ENCODE measurements around the gene FIGNL2. TPM values are rescaled to one million over a fixed set of nuclear protein-coding genes. Genes with fewer than 3 reads are reported as not detected.

The FIGNL2 gene
- total RNA-seq, 1 experiment from 2014 or later, result not detected

DNA sequence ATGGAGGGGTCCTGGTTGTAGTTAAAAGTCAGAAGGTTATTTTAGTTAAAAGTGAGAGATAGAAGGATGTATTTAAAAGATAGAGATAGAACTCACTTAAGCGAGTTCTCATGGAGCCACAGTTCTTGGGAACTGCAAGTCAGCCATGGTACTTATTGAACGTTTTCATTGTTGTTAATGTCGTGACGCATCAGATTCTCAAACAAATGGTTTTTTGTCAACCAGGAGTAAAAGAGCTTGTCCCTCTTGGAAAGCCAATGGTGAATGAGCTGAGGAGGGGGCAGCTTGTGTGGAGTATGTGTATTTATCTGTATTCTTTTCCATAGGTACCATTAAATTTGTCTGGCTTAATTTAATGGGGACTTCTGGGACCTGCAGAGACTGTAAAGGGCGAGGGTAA is 68.6 kb downstream of the FIGNL2 start:
- no peak overlapping the region for H3K4me2 ChIP-seq (ENCODE audit: low read length)
- no peak overlapping the region for H3K27ac ChIP-seq (ENCODE audit: low read length)
- no peaks in the 10 kb centered on the region for H3K9me2 ChIP-seq (replicated peaks; ENCODE audit: low read length)
- intact Hi-C loops (cut with micrococcal nuclease), result no loop called here
- BruUV-seq (replicated peaks), result no TSS peak
- CTCF ChIA-PET, result no interaction called here
- no peaks in the 10 kb centered on the region for H4K20me1 ChIP-seq (ENCODE audit: low read length)
- no peak overlapping the region for H3K9ac ChIP-seq (ENCODE audit: low read length)
- H3K27me3 ChIP-seq (ENCODE audit: low read length), result no peaks in the 10 kb centered on the region
- no peaks in the 10 kb centered on the region for H3K79me2 ChIP-seq (ENCODE audit: low read length)
- H3K9me3 ChIP-seq (ENCODE audit: low read length), result no peaks in the 10 kb centered on the region
- no peak overlapping the region for H3K4me3 ChIP-seq (ENCODE audit: low read length)
- H3K36me3 ChIP-seq (ENCODE audit: low read depth, low read length), result 0 out of 2 replicates have a peak, but pooled peaks cover 2% of the 10 kb centered on the region
- DNase-seq (no peak), ATAC-seq (no peak)
- H3K4me1 ChIP-seq (ENCODE audit: insufficient read depth, low read length), result no peaks in the 10 kb centered on the region
- POLR2A ChIA-PET (ENCODE audit: unreplicated experiment), result no interaction called here
- no peak for TF ChIP-seq EZH2 (IDR thresholded peaks at IDR 0.05; ENCODE audit: low read length, unreplicated experiment)
- TF ChIP-seq EZH2phosphoT487 (IDR thresholded peaks at IDR 0.05; ENCODE audit: borderline replicate concordance, low read length), result no peak
- TF ChIP-seq, protein P1, sequence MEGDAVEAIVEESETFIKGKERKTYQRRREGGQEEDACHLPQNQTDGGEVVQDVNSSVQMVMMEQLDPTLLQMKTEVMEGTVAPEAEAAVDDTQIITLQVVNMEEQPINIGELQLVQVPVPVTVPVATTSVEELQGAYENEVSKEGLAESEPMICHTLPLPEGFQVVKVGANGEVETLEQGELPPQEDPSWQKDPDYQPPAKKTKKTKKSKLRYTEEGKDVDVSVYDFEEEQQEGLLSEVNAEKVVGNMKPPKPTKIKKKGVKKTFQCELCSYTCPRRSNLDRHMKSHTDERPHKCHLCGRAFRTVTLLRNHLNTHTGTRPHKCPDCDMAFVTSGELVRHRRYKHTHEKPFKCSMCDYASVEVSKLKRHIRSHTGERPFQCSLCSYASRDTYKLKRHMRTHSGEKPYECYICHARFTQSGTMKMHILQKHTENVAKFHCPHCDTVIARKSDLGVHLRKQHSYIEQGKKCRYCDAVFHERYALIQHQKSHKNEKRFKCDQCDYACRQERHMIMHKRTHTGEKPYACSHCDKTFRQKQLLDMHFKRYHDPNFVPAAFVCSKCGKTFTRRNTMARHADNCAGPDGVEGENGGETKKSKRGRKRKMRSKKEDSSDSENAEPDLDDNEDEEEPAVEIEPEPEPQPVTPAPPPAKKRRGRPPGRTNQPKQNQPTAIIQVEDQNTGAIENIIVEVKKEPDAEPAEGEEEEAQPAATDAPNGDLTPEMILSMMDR (conservative IDR thresholded peaks at IDR 0.05; ENCODE audit: low read depth, low read length), result no peak
- H2AFZ ChIP-seq (ENCODE audit: low read length), result no peak overlapping the region
- H3F3A ChIP-seq (ENCODE audit: low read length, unreplicated experiment), result no peaks in the 10 kb centered on the region

DNA sequence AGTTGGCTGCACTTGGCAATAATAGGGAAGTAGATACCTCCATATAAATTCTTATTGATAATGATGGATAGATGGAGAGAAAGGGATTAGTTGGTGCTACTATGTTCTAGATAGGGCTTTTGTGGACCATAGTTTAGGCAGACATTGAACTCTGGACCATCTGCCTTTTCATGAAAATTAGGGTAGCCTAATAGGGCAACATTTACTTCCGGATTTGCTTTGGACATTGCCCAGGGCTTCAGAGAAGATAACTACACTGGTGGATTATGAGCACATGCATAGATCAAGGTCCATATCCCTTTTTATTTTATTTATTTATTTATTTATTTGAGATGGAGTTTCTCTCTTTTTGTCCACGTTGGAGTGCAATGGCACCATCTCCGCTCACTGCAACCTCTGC is 70.5 kb downstream of the FIGNL2 start:
- H3K27me3 ChIP-seq (ENCODE audit: low read length), result no peaks in the 10 kb centered on the region
- H3K9me2 ChIP-seq (replicated peaks; ENCODE audit: low read length), result no peaks in the 10 kb centered on the region
- DNase-seq, result no peak
- no peak for ATAC-seq
- no peaks in the 10 kb centered on the region for H4K20me1 ChIP-seq (ENCODE audit: low read length)
- no peak overlapping the region for H3K4me3 ChIP-seq (ENCODE audit: low read length)
- intact Hi-C loops (cut with micrococcal nuclease), result no loop called here
- H3K4me1 ChIP-seq (ENCODE audit: insufficient read depth, low read length), result peaks cover 8% of the 10 kb centered on the region
- H3K9me3 ChIP-seq (ENCODE audit: low read length), result no peaks in the 10 kb centered on the region
- no peak overlapping the region for H3K4me2 ChIP-seq (ENCODE audit: low read length)
- ChIA-PET CTCF (no interaction called here), POLR2A (ENCODE audit: unreplicated experiment) (interaction anchor here (0.5 kb wide), 1 partner anchor 87 kb away, joined by 3 read pairs; no protein-coding TSS in a partner anchor)
- H3K79me2 ChIP-seq (ENCODE audit: low read length), result no peaks in the 10 kb centered on the region
- H3K9ac ChIP-seq (ENCODE audit: low read length), result no peak overlapping the region
- no peaks in the 10 kb centered on the region for H3F3A ChIP-seq (ENCODE audit: low read length, unreplicated experiment)
- BruUV-seq (replicated peaks), result no TSS peak
- no peak for TF ChIP-seq EZH2phosphoT487 (IDR thresholded peaks at IDR 0.05; ENCODE audit: borderline replicate concordance, low read length)
- no peak for TF ChIP-seq EZH2 (IDR thresholded peaks at IDR 0.05; ENCODE audit: low read length, unreplicated experiment)
- TF ChIP-seq, protein P1 (conservative IDR thresholded peaks at IDR 0.05; ENCODE audit: low read depth, low read length), result no peak
- H3K36me3 ChIP-seq (ENCODE audit: low read depth, low read length), result peaks cover 9% of the 10 kb centered on the region; the same call in 1 of the 2 replicates
- no peak overlapping the region for H2AFZ ChIP-seq (ENCODE audit: low read length)
- no peak overlapping the region for H3K27ac ChIP-seq (ENCODE audit: low read length)

DNA sequence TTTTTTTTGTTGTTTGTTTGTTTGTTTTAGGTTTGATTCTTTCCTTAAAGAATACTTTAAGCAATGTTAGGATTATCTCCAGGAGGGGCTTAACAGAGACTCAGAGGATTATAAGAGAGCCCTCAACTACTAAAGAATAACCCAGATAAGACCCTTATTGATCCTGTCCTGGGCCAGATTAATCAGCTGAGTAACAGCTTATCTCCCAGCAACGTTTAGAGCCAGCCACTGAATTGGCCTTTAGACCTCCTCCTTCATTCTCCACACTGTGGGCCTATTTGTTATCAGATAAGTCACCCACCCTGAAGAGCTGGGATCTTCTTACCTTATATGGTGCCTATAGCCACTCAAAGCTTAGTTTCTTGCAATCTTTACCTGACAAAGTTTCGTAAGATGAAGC is 71.1 kb downstream of the FIGNL2 start:
- Histone ChIP-seq H3K36me3 (ENCODE audit: low read depth, low read length) (peaks cover 9% of the 10 kb centered on the region; the same call in 1 of the 2 replicates), H3K4me2 (ENCODE audit: low read length) (no peak overlapping the region), H3K4me1 (ENCODE audit: insufficient read depth, low read length) (peaks cover 9% of the 10 kb centered on the region), H3K27ac (ENCODE audit: low read length) (no peak overlapping the region), H3K9ac (ENCODE audit: low read length) (no peak overlapping the region), H3K79me2 (ENCODE audit: low read length) (no peaks in the 10 kb centered on the region), H4K20me1 (ENCODE audit: low read length) (no peaks in the 10 kb centered on the region), H3K9me3 (ENCODE audit: low read length) (no peaks in the 10 kb centered on the region), H3F3A (ENCODE audit: low read length, unreplicated experiment) (no peaks in the 10 kb centered on the region), H3K27me3 (ENCODE audit: low read length) (no peaks in the 10 kb centered on the region), H3K4me3 (ENCODE audit: low read length) (no peak overlapping the region), H2AFZ (ENCODE audit: low read length) (no peak overlapping the region), H3K9me2 (replicated peaks; ENCODE audit: low read length) (no peaks in the 10 kb centered on the region)
- ATAC-seq, result no peak
- TF ChIP-seq EZH2phosphoT487 (IDR thresholded peaks at IDR 0.05; ENCODE audit: borderline replicate concordance, low read length) (no peak), EZH2 (IDR thresholded peaks at IDR 0.05; ENCODE audit: low read length, unreplicated experiment) (no peak)
- TF ChIP-seq, protein P1 (conservative IDR thresholded peaks at IDR 0.05; ENCODE audit: low read depth, low read length), result no peak
- CTCF ChIA-PET, result no interaction called here
- DNase-seq, result no peak
- POLR2A ChIA-PET (ENCODE audit: unreplicated experiment), result interaction anchor here (0.5 kb wide), 1 partner anchor 87 kb away, joined by 3 read pairs; no protein-coding TSS in a partner anchor
- intact Hi-C loops (cut with micrococcal nuclease), result no loop called here
- no TSS peak for BruUV-seq (replicated peaks)

All from PC-3 (cell line).